Measurements from ENCODE around the gene SCGN.

SCGN gene

GRCh38 chr6:25689966-25690365, 38.0 kb downstream of the SCGN start:
- no peak for TF ChIP-seq ZFP30 (CRISPR knock-in tag; IDR thresholded peaks at IDR 0.05)
- no peak for TF ChIP-seq ISL1 (CRISPR knock-in tag; IDR thresholded peaks at IDR 0.05)
- no peak for TF ChIP-seq OSR1 (CRISPR knock-in tag; IDR thresholded peaks at IDR 0.05)
- TF ChIP-seq PATZ1 (CRISPR knock-in tag; IDR thresholded peaks at IDR 0.05; ENCODE audit: borderline replicate concordance): no peak
- no peak for TF ChIP-seq PPARA (CRISPR knock-in tag; IDR thresholded peaks at IDR 0.05; ENCODE audit: borderline replicate concordance)
- no peak for TF ChIP-seq RARB (CRISPR knock-in tag; IDR thresholded peaks at IDR 0.05)
- no peak for TF ChIP-seq POU6F1 (CRISPR knock-in tag; IDR thresholded peaks at IDR 0.05; ENCODE audit: borderline replicate concordance, low read depth)
- TF ChIP-seq CREB5 (CRISPR knock-in tag; IDR thresholded peaks at IDR 0.05; ENCODE audit: low read depth): no peak
- no peak for TF ChIP-seq TSHZ2 (CRISPR knock-in tag; IDR thresholded peaks at IDR 0.05)
- TF ChIP-seq ZNF8 (CRISPR knock-in tag; IDR thresholded peaks at IDR 0.05): no peak
- TF ChIP-seq CSRNP3 (CRISPR knock-in tag; IDR thresholded peaks at IDR 0.05): no peak
- no peak for TF ChIP-seq ZNF565 (CRISPR knock-in tag; conservative IDR thresholded peaks at IDR 0.05; ENCODE audit: low read depth)
- no peak for TF ChIP-seq ZC3H10 (CRISPR knock-in tag; IDR thresholded peaks at IDR 0.05)
- no peak for TF ChIP-seq ARNTL (CRISPR knock-in tag; IDR thresholded peaks at IDR 0.05; ENCODE audit: borderline replicate concordance, low read depth)
- no peak for TF ChIP-seq ESRRG (CRISPR knock-in tag; IDR thresholded peaks at IDR 0.05)
- no peak for TF ChIP-seq ZNF70 (CRISPR knock-in tag; IDR thresholded peaks at IDR 0.05)
- TF ChIP-seq CSDC2 (CRISPR knock-in tag; IDR thresholded peaks at IDR 0.05): no peak
- TF ChIP-seq ZFP3 (CRISPR knock-in tag; IDR thresholded peaks at IDR 0.05): no peak
- no peak for TF ChIP-seq GLIS3 (CRISPR knock-in tag; IDR thresholded peaks at IDR 0.05)
- no peak for TF ChIP-seq TCF4 (CRISPR knock-in tag; IDR thresholded peaks at IDR 0.05; ENCODE audit: borderline replicate concordance)
- no peak for ATAC-seq

GRCh38 chr6:25691894-25692293, 39.9 kb downstream of the SCGN start:
- no peak for ATAC-seq
- TF ChIP-seq PPARA (CRISPR knock-in tag; IDR thresholded peaks at IDR 0.05; ENCODE audit: borderline replicate concordance): no peak
- no peak for TF ChIP-seq TCF4 (CRISPR knock-in tag; IDR thresholded peaks at IDR 0.05; ENCODE audit: borderline replicate concordance)
- no peak for TF ChIP-seq TSHZ2 (CRISPR knock-in tag; IDR thresholded peaks at IDR 0.05)
- no peak for TF ChIP-seq TOX (CRISPR knock-in tag; IDR thresholded peaks at IDR 0.05; ENCODE audit: borderline replicate concordance)
- TF ChIP-seq ESRRG (CRISPR knock-in tag; IDR thresholded peaks at IDR 0.05): no peak
- no peak for TF ChIP-seq CSRNP3 (CRISPR knock-in tag; IDR thresholded peaks at IDR 0.05)
- TF ChIP-seq RARB (CRISPR knock-in tag; IDR thresholded peaks at IDR 0.05): no peak
- TF ChIP-seq GLIS3 (CRISPR knock-in tag; IDR thresholded peaks at IDR 0.05): no peak
- no peak for TF ChIP-seq ZNF70 (CRISPR knock-in tag; IDR thresholded peaks at IDR 0.05)
- TF ChIP-seq POU6F1 (CRISPR knock-in tag; IDR thresholded peaks at IDR 0.05; ENCODE audit: borderline replicate concordance, low read depth): no peak
- TF ChIP-seq ZFP3 (CRISPR knock-in tag; IDR thresholded peaks at IDR 0.05): no peak
- no peak for TF ChIP-seq CSDC2 (CRISPR knock-in tag; IDR thresholded peaks at IDR 0.05)
- TF ChIP-seq ZNF565 (CRISPR knock-in tag; conservative IDR thresholded peaks at IDR 0.05; ENCODE audit: low read depth): no peak
- no peak for TF ChIP-seq BACH2 (CRISPR knock-in tag; IDR thresholded peaks at IDR 0.05; ENCODE audit: borderline replicate concordance)
- no peak for TF ChIP-seq ZC3H10 (CRISPR knock-in tag; IDR thresholded peaks at IDR 0.05)
- no peak for TF ChIP-seq OSR1 (CRISPR knock-in tag; IDR thresholded peaks at IDR 0.05)
- no peak for TF ChIP-seq ISL1 (CRISPR knock-in tag; IDR thresholded peaks at IDR 0.05)
- TF ChIP-seq ZFP30 (CRISPR knock-in tag; IDR thresholded peaks at IDR 0.05): no peak

Measured in SK-N-SH treated with all-trans-retinoic acid at 6 μM for 48 hours (cell line).